H4 (cell line): ENCODE measurements around the gene SHISA6. TPM values are rescaled to one million over a fixed set of nuclear protein-coding genes. Genes with fewer than 3 reads are reported as not detected.

Experiments used
- DNase-seq: peaks from one replicate; pipeline ENCODE4 v3.0.0-alpha.2; 2015; ENCODE audit warnings: low spot score
- total RNA-seq: library from RNA; depleted of rRNA; stranded (reverse); fragments of >200 nt; shearing (Covaris generic); gene quantifications from 2 replicates; pipeline ENCODE4 v1.2.3, GENCODE V29; 2014

Gene SHISA6
- total RNA-seq, 1 experiment from 2014 or later = not detected

- DNase-seq = no peak
These were observed 205.3 kb downstream of the SHISA6 start for GRCh38 chr17:11446316-11446715.

GRCh38 chr17:11454096-11454495, 213.1 kb downstream of the SHISA6 start:
- DNase-seq = no peak

- DNase-seq = no peak
These were observed 217.3 kb downstream of the SHISA6 start for GRCh38 chr17:11458279-11458678.

GRCh38 chr17:11459861-11460331, 218.9 kb downstream of the SHISA6 start:
- no peak for DNase-seq

GRCh38 chr17:11461993-11462548, 221.1 kb downstream of the SHISA6 start:
- DNase-seq = no peak

- DNase-seq = no peak
These were observed 226.6 kb downstream of the SHISA6 start for GRCh38 chr17:11467639-11468038.

GRCh38 chr17:11485336-11486100, 244.5 kb downstream of the SHISA6 start:
- DNase-seq = no peak

GRCh38 chr17:11486101-11486867, 245.3 kb downstream of the SHISA6 start:
- DNase-seq = no peak

- no peak for DNase-seq
These were observed 245.9 kb downstream of the SHISA6 start for GRCh38 chr17:11486868-11487310.

GRCh38 chr17:11487469-11487868, 246.5 kb downstream of the SHISA6 start:
- no peak for DNase-seq

GRCh38 chr17:11488407-11488806, 247.4 kb downstream of the SHISA6 start:
- DNase-seq = no peak

- DNase-seq = no peak
These were observed 249.2 kb downstream of the SHISA6 start for GRCh38 chr17:11490171-11490755.

- no peak for DNase-seq
These were observed 251.5 kb downstream of the SHISA6 start for GRCh38 chr17:11492511-11492910.

- DNase-seq = no peak
These were observed 252.9 kb downstream of the SHISA6 start for GRCh38 chr17:11493936-11494335.

- DNase-seq = no peak
These were observed 254.6 kb downstream of the SHISA6 start for GRCh38 chr17:11495613-11496012.

GRCh38 chr17:11499881-11500280, 258.9 kb downstream of the SHISA6 start:
- DNase-seq = no peak

- no peak for DNase-seq
These were observed 262.5 kb downstream of the SHISA6 start for GRCh38 chr17:11503308-11504035.

GRCh38 chr17:11506635-11507034, 265.6 kb downstream of the SHISA6 start:
- DNase-seq = no peak

- DNase-seq = no peak
These were observed 270.7 kb downstream of the SHISA6 start for GRCh38 chr17:11511696-11512095.

GRCh38 chr17:11514565-11514964, 273.6 kb downstream of the SHISA6 start:
- DNase-seq = no peak

- no peak for DNase-seq
These were observed 274.1 kb downstream of the SHISA6 start for GRCh38 chr17:11514981-11515680.
